ENCODE results near the gene TNFRSF1A.
A peak's percentile ranks its signal among the peaks of the same experiment; 100 is the strongest.
"Not testable (repeated sequence)": the region's sequence is repeated elsewhere in the genome, so short reads cannot be mapped to it uniquely, and the experiment has no call there.

Gene TNFRSF1A

GRCh38 chr12:6346942-6347341 lies 5.1 kb upstream of the TNFRSF1A start:
- no peak overlapping the region for H3K4me3 ChIP-seq (ENCODE audit: low read depth, low read length)
- no peak for TF ChIP-seq CTCF (IDR thresholded peaks at IDR 0.05; ENCODE audit: control insufficient read depth, extremely low read depth, insufficient read depth)
- DNase-seq (ENCODE audit: low read depth): no peak

DNA sequence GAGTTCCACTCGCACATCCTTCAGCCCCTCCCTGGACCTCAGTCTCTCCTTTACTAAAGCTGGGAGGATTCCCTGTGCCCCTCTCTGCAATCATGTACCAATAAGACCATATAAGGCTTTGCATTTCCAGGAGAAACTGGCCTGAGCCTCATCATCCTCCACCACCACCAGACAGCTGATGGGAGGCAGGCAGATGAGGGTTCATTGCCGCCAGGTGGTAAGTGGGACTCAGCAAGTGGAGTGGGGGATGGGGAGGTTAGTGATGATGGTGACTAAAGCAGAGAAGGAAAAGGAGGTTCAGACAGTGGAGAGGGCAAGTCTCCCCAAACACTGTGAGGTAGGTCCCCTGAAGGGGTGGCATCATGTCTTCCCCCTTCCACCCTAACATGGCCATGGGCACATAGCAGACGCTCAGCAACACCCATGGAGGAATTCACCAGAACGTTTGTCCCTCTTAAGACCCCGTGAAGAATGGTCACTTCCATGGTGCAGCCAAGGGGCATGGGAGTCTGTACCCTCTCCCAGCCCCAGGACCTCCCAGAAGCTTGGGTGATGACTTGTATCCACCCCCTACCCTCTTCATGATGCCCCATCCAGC lies 4.5 kb upstream of the TNFRSF1A start:
- TF ChIP-seq CTCF (IDR thresholded peaks at IDR 0.05; ENCODE audit: control insufficient read depth, extremely low read depth, insufficient read depth): no peak
- DNase-seq (ENCODE audit: low read depth): no peak
- H3K4me3 ChIP-seq (ENCODE audit: low read depth, low read length): no peak overlapping the region

DNA sequence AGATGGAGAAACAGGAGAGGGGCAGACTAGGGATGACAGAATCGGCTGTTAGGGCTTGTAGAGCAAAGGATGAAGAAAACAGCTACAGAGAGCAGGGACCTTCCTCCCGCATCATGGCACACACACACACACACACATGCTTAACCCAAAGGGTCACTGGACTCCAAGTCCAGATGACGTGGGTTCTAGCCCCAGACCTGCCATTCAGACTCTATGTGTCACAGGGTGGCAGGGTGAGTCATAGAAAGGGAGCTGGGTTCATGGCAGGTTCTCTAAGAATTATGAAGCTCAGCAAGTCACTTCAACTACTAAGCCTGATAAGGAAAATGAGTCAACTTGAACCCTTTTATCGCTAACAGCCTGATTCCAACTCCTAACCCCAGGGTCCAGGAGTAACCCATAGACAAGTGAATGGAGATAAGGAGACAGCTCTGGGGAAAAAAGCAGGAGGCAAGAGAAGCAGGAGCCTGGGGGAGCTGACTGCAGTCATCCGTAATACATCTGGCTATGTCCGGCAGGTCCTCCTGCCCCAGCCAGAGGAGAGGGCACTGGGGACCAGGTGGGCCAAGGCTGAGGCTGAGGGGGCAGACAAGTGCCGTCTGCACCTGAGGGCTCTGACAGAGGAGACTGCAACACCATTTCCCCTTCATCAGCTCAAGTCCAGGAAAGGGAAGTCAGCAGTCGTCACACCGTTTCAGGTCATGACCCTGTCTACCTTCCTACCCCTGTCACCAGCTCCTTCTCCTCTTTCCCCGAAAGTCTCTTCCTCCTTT lies 3.6 kb upstream of the TNFRSF1A start:
- no peak for DNase-seq (ENCODE audit: low read depth)
- H3K4me3 ChIP-seq (ENCODE audit: low read depth, low read length): no peak overlapping the region
- TF ChIP-seq CTCF (IDR thresholded peaks at IDR 0.05; ENCODE audit: control insufficient read depth, extremely low read depth, insufficient read depth): no peak

DNA sequence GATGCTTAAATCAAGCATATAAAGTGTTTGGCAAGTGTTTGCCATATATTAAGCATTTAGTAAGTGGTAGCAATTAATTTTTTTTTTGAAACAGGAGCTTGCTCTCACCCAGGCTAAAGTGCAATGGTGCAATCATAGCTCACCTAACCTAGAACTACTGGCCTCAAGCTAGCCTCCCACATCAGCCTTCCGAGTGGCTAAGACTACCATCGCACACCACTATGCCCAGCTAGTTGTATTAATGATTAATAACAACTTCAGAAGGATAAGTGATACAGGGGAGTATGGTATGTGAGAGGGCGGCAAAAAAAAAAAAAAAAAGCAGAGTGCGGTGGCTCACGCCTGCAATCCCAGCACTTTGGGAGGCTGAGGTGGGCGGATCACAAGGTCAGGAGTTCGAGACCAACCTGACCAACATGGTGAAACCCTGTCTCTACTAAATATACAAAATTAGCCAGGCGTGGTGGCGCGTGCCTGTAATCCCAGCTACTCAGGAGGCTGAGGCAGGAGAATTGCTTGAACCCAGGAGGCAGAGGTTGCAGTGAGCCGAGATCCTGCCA lies 2.3 kb upstream of the TNFRSF1A start:
- not testable (repeated sequence) for H3K4me3 ChIP-seq (ENCODE audit: low read depth, low read length); DNase-seq (ENCODE audit: low read depth)

DNA sequence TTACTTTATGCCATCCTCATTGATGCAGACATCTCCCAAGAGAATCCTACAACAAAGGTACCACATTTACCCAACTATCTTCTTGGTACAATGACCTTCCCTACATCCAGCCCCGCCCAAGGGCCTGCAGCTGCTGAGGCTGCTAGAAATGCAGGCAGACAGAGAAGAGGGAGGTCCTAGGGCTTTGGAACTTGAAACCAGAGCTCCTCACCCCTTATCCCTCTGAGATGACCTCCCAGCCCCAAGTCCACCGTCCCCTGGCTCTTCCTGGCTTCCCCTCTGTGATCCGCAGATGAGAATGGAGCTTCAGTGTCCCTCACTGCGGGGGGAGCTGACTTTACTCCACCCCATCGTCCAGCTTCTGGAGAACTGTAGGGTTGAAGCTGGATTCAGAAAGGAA lies 1.6 kb upstream of the TNFRSF1A start:
- no peak overlapping the region for H3K4me3 ChIP-seq (ENCODE audit: low read depth, low read length)
- TF ChIP-seq CTCF (IDR thresholded peaks at IDR 0.05; ENCODE audit: control insufficient read depth, extremely low read depth, insufficient read depth): no peak
- no peak for DNase-seq (ENCODE audit: low read depth)

DNA sequence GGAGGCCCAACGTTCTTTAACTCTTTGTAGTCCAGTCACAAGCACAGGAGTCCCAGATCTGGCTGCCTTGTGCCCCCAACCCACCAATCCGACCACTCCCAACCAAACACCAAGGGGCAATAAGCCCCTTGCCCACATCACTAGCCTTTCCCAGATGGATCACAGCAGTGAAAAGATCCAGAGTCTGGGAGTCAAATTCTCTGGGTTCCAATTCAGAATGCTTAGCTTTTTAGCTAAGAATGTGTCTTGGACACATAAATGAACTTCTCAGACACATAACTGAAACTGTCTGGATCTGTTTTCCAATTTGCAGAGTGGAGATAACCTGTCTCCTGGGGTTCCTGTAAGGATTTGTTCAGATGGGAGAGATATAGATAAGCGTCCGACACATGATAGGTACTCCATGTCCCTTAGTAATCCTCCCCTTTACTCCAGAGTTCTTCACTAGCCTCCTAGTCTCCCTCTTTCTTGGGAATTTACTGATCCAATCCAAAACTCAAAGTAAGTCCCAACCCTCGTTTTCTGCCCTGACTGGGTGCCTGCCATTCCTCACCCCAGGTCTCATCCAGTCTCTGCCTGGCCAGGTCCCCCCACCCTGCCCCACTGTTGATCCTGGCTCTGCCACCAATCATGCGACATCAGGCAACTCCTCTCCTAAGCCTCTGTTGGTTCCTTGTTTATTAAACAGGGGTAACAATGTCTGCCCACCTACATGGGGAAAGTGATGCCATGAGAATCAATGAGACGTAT lies 439 bp upstream of the TNFRSF1A start:
- no peak for DNase-seq (ENCODE audit: low read depth)
- no peak for TF ChIP-seq CTCF (IDR thresholded peaks at IDR 0.05; ENCODE audit: control insufficient read depth, extremely low read depth, insufficient read depth)
- peak overlapping the region; percentile 92 for H3K4me3 ChIP-seq (ENCODE audit: low read depth, low read length)

Data from LNCaP clone FGC (cell line).